Activated CD4-positive, alpha-beta T cell treated with anti-CD3 and anti-CD28 coated beads, Interleukin-2, amount 10 ng/mL, durations not matched to agents 24 days and 14 days (primary cell): Measurements from ENCODE around the gene ARHGEF1. TPM values are rescaled to one million over a fixed set of nuclear protein-coding genes. Genes with fewer than 3 reads are reported as not detected.

ENCODE experiments used
- DNase-seq: peaks from one replicate; pipeline ENCODE4 v3.0.0; 2022
- H3K27ac Mint-ChIP-seq: one replicate; pipeline ENCODE4 v1.8.0; 2022; ENCODE audit warnings: mild to moderate bottlenecking, mixed read lengths
- H3K27me3 Mint-ChIP-seq: one replicate; pipeline ENCODE4 v1.8.0; 2022; ENCODE audit warnings: mixed read lengths
- H3K36me3 Mint-ChIP-seq: one replicate; pipeline ENCODE4 v1.8.0; 2022; ENCODE audit warnings: low read depth, mild to moderate bottlenecking, mixed read lengths
- H3K4me1 Mint-ChIP-seq: one replicate; pipeline ENCODE4 v1.8.0; 2021; ENCODE audit warnings: mixed read lengths
- H3K4me3 Mint-ChIP-seq: one replicate; pipeline ENCODE4 v1.8.0; 2022; ENCODE audit warnings: mild to moderate bottlenecking, moderate library complexity, mixed read lengths
- H3K9me3 Mint-ChIP-seq: one replicate; pipeline ENCODE4 v1.8.0; 2021; ENCODE audit warnings: mixed read lengths
- intact Hi-C: fragments of 100-400 bp; cut with micrococcal nuclease; formaldehyde crosslinking; loops from one replicate; pipeline ENCODE4 v1.15.1; 2023
- total RNA-seq: library from RNA; stranded (reverse); gene quantifications from 2 replicates; pipeline ENCODE4 v1.2.3, GENCODE V29; 2022

Gene ARHGEF1
- total RNA-seq, 1 donor from 2014 or later: 365 TPM

DNA sequence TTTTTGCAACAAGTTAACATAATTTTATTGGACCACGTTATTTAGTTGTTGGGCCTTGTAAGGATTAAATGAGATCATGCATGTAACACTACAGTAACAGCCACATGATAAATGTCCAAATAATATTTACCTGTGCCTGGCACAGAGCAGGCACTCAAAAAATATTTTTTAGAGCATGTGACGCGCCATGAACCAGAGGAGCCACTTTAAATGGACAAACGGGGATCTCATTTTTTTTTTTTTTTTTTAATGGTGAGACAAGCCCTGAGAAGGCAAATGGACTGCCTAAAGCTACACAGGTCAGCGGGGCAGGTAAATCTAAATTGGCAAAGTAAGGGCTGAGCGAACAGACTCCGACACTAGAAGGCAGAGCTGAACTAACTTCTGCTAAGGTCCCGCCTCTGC lies 23.8 kb upstream of the ARHGEF1 start:
- peaks cover 14% of the 10 kb centered on the region for H3K27me3 Mint-ChIP-seq
- H3K4me1 Mint-ChIP-seq: peaks cover 38% of the 10 kb centered on the region
- no peaks in the 10 kb centered on the region for H3K9me3 Mint-ChIP-seq
- peak overlapping the region; percentile 98 for H3K27ac Mint-ChIP-seq
- H3K4me3 Mint-ChIP-seq: peak overlapping the region; percentile 89
- intact Hi-C loops: no loop called here
- no peak for DNase-seq
- H3K36me3 Mint-ChIP-seq: peaks cover 39% of the 10 kb centered on the region

- peaks cover 8% of the 10 kb centered on the region for H3K27me3 Mint-ChIP-seq
- H3K9me3 Mint-ChIP-seq: no peaks in the 10 kb centered on the region
- intact Hi-C loops: loop anchor here (1.0 kb wide), 2 partner anchors 24 to 99 kb away; partner anchors contain the start of gene RABAC1
- H3K4me1 Mint-ChIP-seq: peaks cover 44% of the 10 kb centered on the region
- peak; percentile 100 for DNase-seq
- peaks cover 45% of the 10 kb centered on the region for H3K36me3 Mint-ChIP-seq
- H3K4me3 Mint-ChIP-seq: peak within 1 kb of the TSS; percentile 89
- peak within 1 kb of the TSS; percentile 98 for H3K27ac Mint-ChIP-seq
Measured at GRCh38 chr19:41859618-41860418, 23.2 kb upstream of the ARHGEF1 start, which contains the start of gene RPS19. Gene RPS19, plus strand, starts transcription at chr19:41860255. Its CDS starts 520 bp downstream, at chr19:41860775.

- Mint-ChIP-seq H3K4me1 (peaks cover 47% of the 10 kb centered on the region), H3K27me3 (peaks cover 3% of the 10 kb centered on the region)
- intact Hi-C loops: loop anchor here (1.0 kb wide), 3 partner anchors 11 to 99 kb away; partner anchors contain the start of gene RABAC1
Measured at GRCh38 chr19:41860419-41861115, 22.4 kb upstream of the ARHGEF1 start.

DNA sequence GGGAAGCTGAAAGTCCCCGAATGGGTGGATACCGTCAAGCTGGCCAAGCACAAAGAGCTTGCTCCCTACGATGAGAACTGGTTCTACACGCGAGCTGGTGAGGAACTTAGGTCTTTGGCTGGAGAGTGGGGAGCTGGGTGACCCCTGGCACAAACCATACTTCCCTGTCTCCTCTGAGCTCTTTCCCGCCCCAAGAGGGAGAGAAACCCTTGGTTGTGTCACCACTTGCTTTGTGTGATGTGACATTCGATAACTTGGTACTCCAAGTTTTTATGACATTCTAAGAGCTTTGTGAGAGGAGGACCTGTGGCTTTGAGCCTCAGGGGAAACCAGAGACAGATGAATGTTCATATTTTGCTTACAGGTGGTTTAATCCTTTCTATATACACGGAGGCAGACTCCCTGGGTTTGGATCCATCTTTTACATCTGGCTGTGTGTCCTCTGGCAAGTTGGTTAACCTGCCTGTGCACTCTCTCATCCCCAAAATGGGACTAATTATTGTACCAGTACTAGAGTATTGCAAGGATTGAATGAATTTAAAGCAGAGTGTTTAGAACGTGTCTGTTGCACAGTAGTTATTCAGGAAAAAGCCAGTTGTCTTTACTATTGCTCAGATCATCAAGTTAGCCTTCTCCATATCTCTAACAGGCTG lies 21.7 kb upstream of the ARHGEF1 start:
- H3K36me3 Mint-ChIP-seq: peaks cover 53% of the 10 kb centered on the region
- peaks cover 3% of the 10 kb centered on the region for H3K27me3 Mint-ChIP-seq
- intact Hi-C loops: loop anchor here (1.0 kb wide), 1 partner anchor 10 kb away; no protein-coding TSS in a partner anchor
- peak overlapping the region; percentile 89 for H3K4me3 Mint-ChIP-seq
- peaks cover 50% of the 10 kb centered on the region for H3K4me1 Mint-ChIP-seq
- H3K9me3 Mint-ChIP-seq: no peaks in the 10 kb centered on the region
- peak overlapping the region; percentile 93 for H3K27ac Mint-ChIP-seq
- no peak for DNase-seq

More at GRCh38 chr19:41860419-41861115, 22.4 kb upstream of the ARHGEF1 start:
- no peaks in the 10 kb centered on the region for H3K9me3 Mint-ChIP-seq
- peak overlapping the region; percentile 89 for H3K4me3 Mint-ChIP-seq
- H3K27ac Mint-ChIP-seq: peak overlapping the region; percentile 93
- peaks cover 49% of the 10 kb centered on the region for H3K36me3 Mint-ChIP-seq
- DNase-seq: peak; percentile 78

- H3K4me3 Mint-ChIP-seq: peak overlapping the region; percentile 89
- no peak for DNase-seq
- peaks cover 3% of the 10 kb centered on the region for H3K27me3 Mint-ChIP-seq
- H3K36me3 Mint-ChIP-seq: peaks cover 59% of the 10 kb centered on the region
- peak overlapping the region; percentile 93 for H3K27ac Mint-ChIP-seq
- intact Hi-C loops: loop anchor here (1.0 kb wide), 1 partner anchor 9 kb away; no protein-coding TSS in a partner anchor
- peaks cover 52% of the 10 kb centered on the region for H3K4me1 Mint-ChIP-seq
- no peaks in the 10 kb centered on the region for H3K9me3 Mint-ChIP-seq
Measured at GRCh38 chr19:41861846-41862245, 21.1 kb upstream of the ARHGEF1 start.

DNA sequence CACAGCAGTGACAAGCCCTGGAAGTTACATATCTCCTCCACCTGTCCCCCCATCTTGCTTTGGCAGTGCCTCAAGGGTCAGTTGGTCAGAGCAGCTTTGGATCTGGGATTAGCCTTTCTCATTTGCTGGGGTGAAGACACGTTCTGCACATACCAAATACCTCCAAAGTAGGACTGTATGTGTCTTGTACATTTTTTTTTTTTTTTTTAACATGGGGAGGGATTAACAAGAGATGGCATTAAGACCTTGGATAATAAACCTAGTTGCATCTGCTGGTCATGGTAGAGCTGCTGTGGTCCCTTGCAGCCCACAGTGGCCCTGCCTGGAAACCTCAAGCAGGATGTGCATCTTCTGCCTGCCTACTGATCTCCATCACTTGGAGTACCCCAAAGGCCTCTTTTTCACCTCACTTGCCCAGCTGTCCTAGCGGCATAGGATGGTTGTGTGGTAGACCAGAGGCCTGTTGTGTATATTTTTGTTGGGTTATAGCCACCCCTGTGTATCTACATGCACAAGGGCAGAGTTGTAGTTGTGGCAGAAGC lies 20.5 kb upstream of the ARHGEF1 start:
- Mint-ChIP-seq H3K36me3 (peaks cover 60% of the 10 kb centered on the region), H3K9me3 (no peaks in the 10 kb centered on the region), H3K27ac (peak overlapping the region; percentile 93), H3K4me3 (peak overlapping the region; percentile 89), H3K27me3 (no peaks in the 10 kb centered on the region), H3K4me1 (peaks cover 52% of the 10 kb centered on the region)
- intact Hi-C loops: no loop called here
- DNase-seq: peak; percentile 64

DNA sequence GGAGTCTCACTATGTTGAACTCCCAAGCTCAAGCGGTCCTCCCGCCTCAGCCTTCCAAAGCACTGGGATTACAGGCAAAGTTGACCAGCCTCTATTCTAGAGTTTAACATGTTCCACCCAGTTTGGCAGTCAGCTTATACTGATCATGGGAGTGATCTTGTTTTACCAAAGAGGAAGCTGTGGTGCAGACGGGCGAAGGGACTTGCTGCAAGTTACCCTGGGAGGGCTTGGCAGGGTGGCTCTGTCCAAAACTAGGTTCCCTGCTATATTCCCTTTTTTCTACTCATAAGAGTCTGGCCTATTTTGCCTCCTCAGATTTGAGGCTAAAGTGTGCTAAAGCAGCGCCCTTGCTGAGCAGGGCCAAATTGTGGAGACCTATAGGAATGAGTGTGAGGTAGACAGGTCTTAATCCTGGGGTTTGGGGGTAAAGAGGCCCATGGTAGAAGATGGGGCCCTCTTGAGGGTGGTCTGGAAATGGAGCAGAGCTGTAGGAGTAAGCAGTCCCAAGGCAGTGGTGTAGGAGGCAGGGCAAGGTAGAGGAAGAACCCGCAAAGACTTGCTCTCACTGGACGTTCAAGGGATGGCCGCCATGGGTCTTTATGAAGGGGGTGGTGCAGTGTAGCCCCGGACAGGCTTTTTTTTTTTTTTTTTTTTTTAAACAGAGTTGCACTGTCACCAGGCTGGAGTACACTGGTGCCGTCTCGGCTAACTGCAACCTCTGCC lies 19.6 kb upstream of the ARHGEF1 start:
- Mint-ChIP-seq H3K4me1 (peaks cover 59% of the 10 kb centered on the region), H3K27me3 (no peaks in the 10 kb centered on the region), H3K4me3 (peak overlapping the region; percentile 89), H3K27ac (peak overlapping the region; percentile 79), H3K36me3 (peaks cover 69% of the 10 kb centered on the region), H3K9me3 (no peaks in the 10 kb centered on the region)
- no peak for DNase-seq
- intact Hi-C loops: no loop called here

DNA sequence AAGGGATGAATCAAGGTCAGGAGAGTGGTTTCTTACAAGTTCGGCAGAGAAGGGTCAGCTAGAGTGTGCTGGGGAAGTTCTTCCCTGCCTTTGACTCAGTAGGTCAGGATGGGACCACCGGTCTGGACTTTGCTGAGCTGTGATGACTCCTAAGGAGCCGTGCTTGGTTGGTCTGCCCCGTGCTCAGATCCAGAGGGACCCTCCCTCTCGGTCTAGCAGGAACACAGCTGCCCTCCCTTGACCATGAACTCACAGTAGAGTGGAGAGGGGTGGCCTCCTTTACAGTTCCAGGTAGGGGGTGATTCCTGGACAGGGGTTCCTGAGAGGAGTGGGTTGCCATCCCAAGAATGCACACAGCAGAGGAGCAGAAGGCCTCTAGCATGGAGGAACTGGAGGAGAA lies 18.6 kb upstream of the ARHGEF1 start:
- peak overlapping the region; percentile 77 for H3K27ac Mint-ChIP-seq
- intact Hi-C loops: no loop called here
- H3K36me3 Mint-ChIP-seq: peaks cover 77% of the 10 kb centered on the region
- no peaks in the 10 kb centered on the region for H3K9me3 Mint-ChIP-seq
- no peak for DNase-seq
- peaks cover 65% of the 10 kb centered on the region for H3K4me1 Mint-ChIP-seq
- H3K27me3 Mint-ChIP-seq: no peaks in the 10 kb centered on the region
- H3K4me3 Mint-ChIP-seq: peak overlapping the region; percentile 89

DNA sequence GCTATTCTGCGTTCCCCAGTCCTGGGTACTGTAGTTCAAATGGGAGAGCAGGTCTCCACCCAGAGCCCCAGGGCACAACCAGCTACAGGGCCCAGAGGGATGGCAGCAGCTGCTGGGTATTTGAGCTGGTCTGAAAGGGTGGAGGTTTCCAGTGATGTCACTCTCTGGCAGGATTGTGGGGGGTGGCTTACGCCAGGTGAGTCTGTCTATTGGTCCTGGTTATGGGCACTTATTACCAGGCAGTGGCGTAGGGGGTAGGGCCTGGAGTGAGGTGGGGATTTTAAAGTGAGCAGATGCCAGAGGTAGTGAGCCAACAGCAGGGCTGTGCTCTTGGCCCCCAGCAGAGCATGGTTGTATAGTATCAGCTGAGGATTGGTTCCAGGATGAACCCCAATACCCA lies 16.7 kb upstream of the ARHGEF1 start:
- Mint-ChIP-seq H3K4me1 (peaks cover 72% of the 10 kb centered on the region), H3K27me3 (no peaks in the 10 kb centered on the region), H3K27ac (peak overlapping the region; percentile 65), H3K9me3 (no peaks in the 10 kb centered on the region), H3K4me3 (peak overlapping the region; percentile 51), H3K36me3 (peaks cover 83% of the 10 kb centered on the region)
- DNase-seq: no peak
- intact Hi-C loops: no loop called here

DNA sequence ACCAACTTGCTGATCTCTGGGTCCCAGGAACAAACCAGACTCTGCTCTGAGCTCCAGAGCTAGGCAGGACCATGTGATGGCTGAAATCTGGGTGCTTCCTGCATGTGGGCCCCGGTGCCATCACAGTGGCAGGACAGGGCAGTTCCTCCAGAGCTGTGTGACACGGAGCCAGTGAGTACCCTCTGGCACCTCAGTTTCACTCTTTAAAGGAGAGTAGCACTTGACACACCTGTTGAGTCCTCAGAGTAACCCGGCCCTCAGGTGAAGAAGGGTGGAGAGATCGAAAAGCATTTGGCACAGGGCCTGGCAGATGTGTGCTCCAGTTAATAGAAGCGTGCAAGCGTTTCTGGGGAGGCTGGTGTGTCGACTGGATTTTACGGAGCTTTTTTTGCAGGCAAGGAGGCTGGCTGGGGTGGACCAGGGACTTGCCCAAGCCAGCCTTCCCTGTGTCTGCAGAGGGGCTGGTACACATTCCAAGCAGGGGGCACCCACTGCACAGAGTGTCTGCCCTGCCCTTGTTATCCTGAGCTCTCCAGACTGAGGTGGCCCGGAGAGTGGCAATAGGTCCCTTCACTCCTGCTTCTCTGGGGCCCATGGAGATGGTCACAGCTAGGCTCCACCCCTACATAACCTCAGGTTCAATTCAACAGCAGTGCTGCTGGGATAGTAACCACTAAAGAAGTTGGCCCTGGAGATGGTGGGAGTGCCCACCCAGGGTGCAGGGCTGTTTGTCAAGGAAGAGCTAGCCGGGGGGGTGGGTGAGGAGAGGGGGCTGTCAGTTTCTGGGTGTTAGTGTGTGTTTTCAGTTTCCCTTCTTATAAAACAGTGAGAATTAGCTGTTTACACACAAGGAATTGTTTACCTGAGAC lies 14.6 kb upstream of the ARHGEF1 start:
- H3K36me3 Mint-ChIP-seq: peaks cover 79% of the 10 kb centered on the region
- peaks cover 68% of the 10 kb centered on the region for H3K4me1 Mint-ChIP-seq
- no peaks in the 10 kb centered on the region for H3K9me3 Mint-ChIP-seq
- H3K27me3 Mint-ChIP-seq: no peaks in the 10 kb centered on the region
- DNase-seq: no peak
- intact Hi-C loops: no loop called here
- peak overlapping the region; percentile 54 for H3K4me3 Mint-ChIP-seq
- H3K27ac Mint-ChIP-seq: peak overlapping the region; percentile 81

GRCh38 chr19:41868989-41869300 lies 14.0 kb upstream of the ARHGEF1 start:
- DNase-seq: no peak
- intact Hi-C loops: no loop called here
- peaks cover 69% of the 10 kb centered on the region for H3K4me1 Mint-ChIP-seq
- peaks cover 75% of the 10 kb centered on the region for H3K36me3 Mint-ChIP-seq
- H3K27me3 Mint-ChIP-seq: no peaks in the 10 kb centered on the region
- no peaks in the 10 kb centered on the region for H3K9me3 Mint-ChIP-seq
- H3K27ac Mint-ChIP-seq: peak overlapping the region; percentile 65
- H3K4me3 Mint-ChIP-seq: peak overlapping the region; percentile 54

DNA sequence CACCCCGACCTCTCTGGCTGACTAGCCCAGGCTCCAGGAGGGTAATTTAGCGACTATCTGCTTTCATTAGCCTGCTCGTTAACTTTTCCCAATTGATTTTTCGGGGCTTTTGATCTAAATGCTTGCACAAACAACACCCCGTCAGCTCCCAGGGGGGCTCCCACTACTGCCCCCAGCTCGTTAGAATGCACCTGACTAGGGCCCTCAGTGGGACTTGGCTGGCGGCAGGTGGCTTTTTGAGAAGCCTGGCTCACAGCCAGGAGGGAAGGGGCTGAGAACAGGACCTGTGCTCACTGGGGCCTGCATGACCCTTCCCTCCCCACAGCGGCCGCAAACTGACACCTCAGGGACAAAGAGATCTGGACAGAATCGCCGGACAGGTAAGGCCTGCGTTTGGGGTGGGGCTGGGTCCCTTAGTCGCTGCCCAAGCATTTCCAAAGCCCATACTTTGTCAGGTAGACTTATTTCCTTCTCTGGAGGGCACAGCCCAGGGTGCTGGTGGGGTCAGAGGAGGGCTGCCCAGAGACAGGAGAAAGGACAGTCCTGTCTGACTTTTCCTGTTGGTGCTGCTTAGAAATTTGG lies 13.5 kb upstream of the ARHGEF1 start:
- intact Hi-C loops: no loop called here
- H3K4me3 Mint-ChIP-seq: peak overlapping the region; percentile 51
- H3K9me3 Mint-ChIP-seq: no peaks in the 10 kb centered on the region
- H3K27ac Mint-ChIP-seq: peak overlapping the region; percentile 90
- peaks cover 69% of the 10 kb centered on the region for H3K36me3 Mint-ChIP-seq
- H3K4me1 Mint-ChIP-seq: peaks cover 64% of the 10 kb centered on the region
- DNase-seq: no peak
- no peaks in the 10 kb centered on the region for H3K27me3 Mint-ChIP-seq
